Endothelial cell of hepatic sinusoid (primary cell): ENCODE results near the gene IKZF5.

Experiments
- in situ Hi-C: cut with HindIII; loops from 2 replicates; pipeline ENCODE4 v1.10.0; 2017; ENCODE audit warnings: low sequenced_read_pairs

The IKZF5 gene

GRCh38 chr10:123016228-123016627 is 7.6 kb upstream of the IKZF5 start:
- in situ Hi-C loops: no loop called here

GRCh38 chr10:123014772-123015171 is 6.2 kb upstream of the IKZF5 start:
- in situ Hi-C loops: no loop called here

- in situ Hi-C loops: no loop called here
Measured at GRCh38 chr10:123013456-123014419, 5.1 kb upstream of the IKZF5 start.

GRCh38 chr10:123011987-123012386 is 3.4 kb upstream of the IKZF5 start:
- in situ Hi-C loops: no loop called here

- in situ Hi-C loops: no loop called here
Measured at GRCh38 chr10:123009105-123009820, 668 bp upstream of the IKZF5 start.

GRCh38 chr10:123007558-123008354 is 839 bp downstream of the IKZF5 start:
- in situ Hi-C loops: no loop called here

GRCh38 chr10:123004298-123004697 is 4.3 kb downstream of the IKZF5 start:
- in situ Hi-C loops: no loop called here

- in situ Hi-C loops: no loop called here
Measured at GRCh38 chr10:123001370-123001769, 7.2 kb downstream of the IKZF5 start.

GRCh38 chr10:123000155-123000554 is 8.4 kb downstream of the IKZF5 start:
- in situ Hi-C loops: no loop called here

GRCh38 chr10:122999347-122999746 is 9.2 kb downstream of the IKZF5 start:
- in situ Hi-C loops: no loop called here

- in situ Hi-C loops: no loop called here
Measured at GRCh38 chr10:122998934-122999333, 9.7 kb downstream of the IKZF5 start.

GRCh38 chr10:122998360-122998917 is 10.2 kb downstream of the IKZF5 start:
- in situ Hi-C loops: no loop called here

- in situ Hi-C loops: no loop called here
Measured at GRCh38 chr10:122997864-122998263, 10.7 kb downstream of the IKZF5 start.

- in situ Hi-C loops: no loop called here
Measured at GRCh38 chr10:122995936-122996335, 12.7 kb downstream of the IKZF5 start.

GRCh38 chr10:122993797-122994336 is 14.7 kb downstream of the IKZF5 start:
- in situ Hi-C loops: no loop called here

- in situ Hi-C loops: no loop called here
Measured at GRCh38 chr10:122992031-122992585, 16.5 kb downstream of the IKZF5 start.

GRCh38 chr10:122990278-122990677 is 18.3 kb downstream of the IKZF5 start:
- in situ Hi-C loops: no loop called here

GRCh38 chr10:122988501-122988900 is 20.1 kb downstream of the IKZF5 start:
- in situ Hi-C loops: no loop called here

- in situ Hi-C loops: no loop called here
Measured at GRCh38 chr10:122986335-122986734, 22.3 kb downstream of the IKZF5 start.

GRCh38 chr10:122984708-122985107 is 23.9 kb downstream of the IKZF5 start:
- in situ Hi-C loops: no loop called here
